DOHH2 (cell line): ENCODE measurements around the gene LAMA5.

Source experiments
- H3F3A ChIP-seq: fragments of 200-600 bp; sonication (generic), shearing (Covaris generic); 2 replicates; pipeline ENCODE4 v1.6.0; 2016; ENCODE audit warnings: antibody characterized with exemption, mild to moderate bottlenecking; ENCODE audit not compliant: control insufficient read depth, insufficient read depth
- H3K27ac ChIP-seq: fragments of 200-600 bp; sonication (generic); 2 replicates; pipeline ENCODE4 v1.5.1; 2014; ENCODE audit warnings: low read depth, mild to moderate bottlenecking, low read length, moderate library complexity
- H3K27me3 ChIP-seq: fragments of 200-600 bp; sonication (generic); 2 replicates; pipeline ENCODE4 v1.6.1; 2014; ENCODE audit warnings: mild to moderate bottlenecking, low read length, mixed read lengths; ENCODE audit not compliant: control insufficient read depth
- H3K36me3 ChIP-seq: fragments of 200-600 bp; sonication (generic); 2 replicates; pipeline ENCODE4 v1.6.1; 2014; ENCODE audit warnings: mild to moderate bottlenecking, low read length, moderate library complexity, mixed read lengths; ENCODE audit not compliant: control insufficient read depth
- H3K4me1 ChIP-seq: fragments of 200-600 bp; sonication (generic); 2 replicates; pipeline ENCODE4 v1.6.1; 2014; ENCODE audit warnings: mild to moderate bottlenecking, low read length, mixed read lengths; ENCODE audit not compliant: control insufficient read depth
- H3K4me2 ChIP-seq: fragments of 200-600 bp; sonication (generic); 2 replicates; pipeline ENCODE4 v1.6.0; 2014; ENCODE audit warnings: mild to moderate bottlenecking, low read length, moderate library complexity
- H3K4me3 ChIP-seq: fragments of 200-600 bp; sonication (generic); 2 replicates; pipeline ENCODE4 v1.5.1; 2014; ENCODE audit warnings: mild to moderate bottlenecking, low read length, mixed read lengths
- H3K79me2 ChIP-seq: fragments of 200-600 bp; sonication (generic); 2 replicates; pipeline ENCODE4 v1.6.1; 2014; ENCODE audit warnings: mild to moderate bottlenecking, low read length, mixed read lengths; ENCODE audit not compliant: control insufficient read depth
- H3K9me2 ChIP-seq: fragments of 200-600 bp; sonication (generic); replicated peaks from 2 replicates; pipeline ENCODE4 v1.6.1; 2014; ENCODE audit warnings: mild to moderate bottlenecking, low read length, mixed read lengths; ENCODE audit not compliant: control insufficient read depth
- H3K9me3 ChIP-seq: fragments of 200-600 bp; sonication (generic); 2 replicates; pipeline ENCODE4 v1.6.1; 2014; ENCODE audit warnings: antibody characterized with exemption, low read length, mixed read lengths; ENCODE audit not compliant: control insufficient read depth, insufficient read depth
- H4K20me1 ChIP-seq: fragments of 200-600 bp; sonication (generic); 2 replicates; pipeline ENCODE4 v1.6.0; 2014; ENCODE audit warnings: low read depth, mild to moderate bottlenecking, antibody characterized with exemption, low read length, moderate library complexity; ENCODE audit not compliant: control insufficient read depth, insufficient read depth
- CTCF ChIP-seq: fragments of 200-600 bp; sonication (generic); IDR thresholded peaks from one replicate; pipeline ENCODE4 v1.5.1; 2014; ENCODE audit warnings: antibody characterized with exemption, mild to moderate bottlenecking, low read depth, low read length; ENCODE audit not compliant: poor library complexity, severe bottlenecking
- EZH2phosphoT487 ChIP-seq: fragments of 200-600 bp; sonication (generic); IDR thresholded peaks from 2 replicates; pipeline ENCODE4 v1.6.1; 2017; ENCODE audit warnings: borderline replicate concordance, mild to moderate bottlenecking, antibody characterized with exemption, low read length, moderate library complexity, mixed read lengths

The LAMA5 gene

GRCh38 chr20:62332989-62333819, 33.9 kb downstream of the LAMA5 start:
- no peak overlapping the region for H3K27ac ChIP-seq
- H3K79me2 ChIP-seq: no peaks in the 10 kb centered on the region
- H3K36me3 ChIP-seq: peaks cover 26% of the 10 kb centered on the region
- H3K27me3 ChIP-seq: no peaks in the 10 kb centered on the region
- no peak overlapping the region for H3K4me2 ChIP-seq
- H3K4me1 ChIP-seq: peaks cover 24% of the 10 kb centered on the region
- no peaks in the 10 kb centered on the region; the same call in 1 of the 2 replicates for H3K9me3 ChIP-seq
- H3K4me3 ChIP-seq: no peak overlapping the region
- H3F3A ChIP-seq: peaks cover 10% of the 10 kb centered on the region
- no peaks in the 10 kb centered on the region for H3K9me2 ChIP-seq
- no peak for TF ChIP-seq EZH2phosphoT487
- TF ChIP-seq CTCF: no peak
- H4K20me1 ChIP-seq: no peaks in the 10 kb centered on the region

GRCh38 chr20:62332421-62332820, 34.7 kb downstream of the LAMA5 start:
- no peaks in the 10 kb centered on the region; the same call in 1 of the 2 replicates for H3K9me3 ChIP-seq
- no peaks in the 10 kb centered on the region for H4K20me1 ChIP-seq
- H3K4me3 ChIP-seq: no peak overlapping the region
- no peak overlapping the region for H3K4me2 ChIP-seq
- TF ChIP-seq EZH2phosphoT487 (no peak), CTCF (no peak)
- peaks cover 17% of the 10 kb centered on the region for H3K4me1 ChIP-seq
- H3K27ac ChIP-seq: no peak overlapping the region
- H3K27me3 ChIP-seq: no peaks in the 10 kb centered on the region
- peaks cover 29% of the 10 kb centered on the region for H3K36me3 ChIP-seq
- H3K79me2 ChIP-seq: no peaks in the 10 kb centered on the region
- H3K9me2 ChIP-seq: no peaks in the 10 kb centered on the region
- 0 out of 2 replicates have a peak, but pooled peaks cover 5% of the 10 kb centered on the region for H3F3A ChIP-seq

GRCh38 chr20:62331347-62331746, 35.8 kb downstream of the LAMA5 start:
- H3K4me2 ChIP-seq: no peak overlapping the region
- H3K4me3 ChIP-seq: no peak overlapping the region
- H3K27ac ChIP-seq: no peak overlapping the region
- no peaks in the 10 kb centered on the region for H3K79me2 ChIP-seq
- peaks cover 8% of the 10 kb centered on the region for H3K4me1 ChIP-seq
- no peaks in the 10 kb centered on the region for H3K27me3 ChIP-seq
- no peaks in the 10 kb centered on the region for H3K9me3 ChIP-seq
- TF ChIP-seq EZH2phosphoT487 (no peak), CTCF (no peak)
- no peaks in the 10 kb centered on the region for H3K9me2 ChIP-seq
- no peaks in the 10 kb centered on the region for H3F3A ChIP-seq
- no peaks in the 10 kb centered on the region for H4K20me1 ChIP-seq
- peaks cover 19% of the 10 kb centered on the region for H3K36me3 ChIP-seq
